GM11168 (cell line): ENCODE measurements around the gene TRMT1L.

Experiments used
- in situ Hi-C: fragments of 300-500 bp; cut with MboI; formaldehyde crosslinking; loops from one replicate; pipeline ENCODE4 v1.12.0; 2022; ENCODE audit warnings: low sequenced_read_pairs; ENCODE audit not compliant: unreplicated experiment

TRMT1L gene

GRCh38 chr1:185132534-185132933 is 24.2 kb downstream of the TRMT1L start:
- in situ Hi-C loops: no loop called here

GRCh38 chr1:185129708-185130107 is 27.0 kb downstream of the TRMT1L start:
- in situ Hi-C loops: no loop called here

GRCh38 chr1:185112356-185112755 is 44.4 kb downstream of the TRMT1L start:
- in situ Hi-C loops: no loop called here

DNA sequence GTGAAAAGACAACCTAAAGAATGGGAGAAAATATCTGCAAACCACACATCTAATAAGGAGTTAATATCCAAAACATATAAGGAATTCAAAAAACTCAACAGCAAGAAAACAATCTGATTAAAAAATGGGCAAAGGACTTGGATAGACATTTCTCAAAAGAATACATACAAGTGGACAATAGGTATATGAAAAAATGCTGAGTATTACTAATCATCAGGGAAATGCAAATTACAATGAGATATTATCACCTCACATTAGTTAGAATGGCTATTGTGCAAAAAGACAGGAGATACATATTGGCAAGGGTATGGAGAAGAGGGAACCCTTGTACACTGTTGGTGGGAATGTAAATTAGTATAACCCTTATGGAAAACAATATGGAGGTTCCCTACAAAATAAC is 44.9 kb downstream of the TRMT1L start:
- in situ Hi-C loops: no loop called here

DNA sequence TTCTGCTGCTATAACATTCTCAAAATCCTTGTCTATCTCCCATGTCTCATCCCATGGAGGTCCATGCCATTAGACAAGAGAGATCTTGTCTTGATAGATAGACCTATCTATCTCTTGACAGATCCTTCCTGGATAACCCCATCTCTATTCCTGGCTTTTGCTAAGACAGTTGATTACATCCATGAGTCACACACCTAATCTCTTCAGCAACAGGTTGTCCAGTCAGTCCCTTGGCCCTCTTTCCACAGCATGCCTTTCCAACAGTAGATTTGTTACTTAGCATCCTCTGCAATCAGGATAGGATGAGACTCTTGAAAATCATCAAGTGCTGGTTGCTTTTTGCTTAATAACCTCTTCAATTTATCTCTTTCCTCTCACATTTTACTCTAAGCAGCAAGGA is 46.6 kb downstream of the TRMT1L start:
- in situ Hi-C loops: no loop called here

- in situ Hi-C loops: no loop called here
Observed at GRCh38 chr1:185108321-185108720, 48.4 kb downstream of the TRMT1L start.

- in situ Hi-C loops: no loop called here
Observed at GRCh38 chr1:185105121-185105520, 51.6 kb downstream of the TRMT1L start.

GRCh38 chr1:185104083-185104482 is 52.7 kb downstream of the TRMT1L start:
- in situ Hi-C loops: no loop called here

- in situ Hi-C loops: no loop called here
Observed at GRCh38 chr1:185096531-185096930, 60.2 kb downstream of the TRMT1L start.

DNA sequence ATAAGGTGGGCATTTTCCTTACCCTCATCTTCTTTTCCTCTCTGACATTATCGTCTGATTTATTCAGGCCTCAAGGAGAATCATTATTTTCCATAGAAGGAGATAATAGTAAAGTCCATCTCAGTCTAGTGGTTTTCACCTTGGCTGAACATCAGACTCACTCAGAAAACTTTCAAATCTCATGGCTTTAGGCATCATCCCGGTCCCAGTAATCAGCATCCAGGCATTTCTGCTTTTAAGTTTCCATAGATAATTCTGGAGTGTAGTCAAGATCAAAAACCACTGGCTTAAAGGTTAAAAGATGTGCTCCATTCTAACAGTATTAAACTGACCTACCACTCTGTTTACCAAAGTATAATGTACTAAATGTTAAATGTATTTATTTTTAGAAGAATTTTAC is 62.0 kb downstream of the TRMT1L start:
- in situ Hi-C loops: no loop called here

GRCh38 chr1:185091480-185091879 is 65.3 kb downstream of the TRMT1L start:
- in situ Hi-C loops: no loop called here

DNA sequence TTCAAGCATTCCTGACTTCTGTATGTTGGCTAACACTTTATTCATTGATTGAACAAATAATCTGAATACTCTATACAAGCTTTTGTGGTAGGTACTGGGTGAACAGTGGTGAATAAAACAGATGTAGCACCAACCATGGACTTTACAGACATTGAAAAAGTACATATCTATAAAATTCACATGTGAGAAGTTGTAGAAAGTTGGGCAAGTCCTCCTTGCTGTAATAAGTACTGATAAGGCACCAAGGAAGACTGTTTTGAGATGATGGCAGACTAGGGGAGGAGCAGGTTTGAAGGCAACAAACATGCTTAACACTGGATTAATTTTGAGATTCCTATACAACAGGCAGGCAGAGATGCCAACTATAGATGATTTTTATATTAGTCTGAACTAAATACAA is 69.0 kb downstream of the TRMT1L start:
- in situ Hi-C loops: no loop called here

GRCh38 chr1:185087101-185087500 is 69.7 kb downstream of the TRMT1L start:
- in situ Hi-C loops: no loop called here

GRCh38 chr1:185083818-185084217 is 72.9 kb downstream of the TRMT1L start:
- in situ Hi-C loops: no loop called here

GRCh38 chr1:185080422-185080821 is 76.3 kb downstream of the TRMT1L start:
- in situ Hi-C loops: no loop called here

GRCh38 chr1:185077374-185077773 is 79.4 kb downstream of the TRMT1L start:
- in situ Hi-C loops: no loop called here

GRCh38 chr1:185075476-185075875 is 81.3 kb downstream of the TRMT1L start:
- in situ Hi-C loops: no loop called here

DNA sequence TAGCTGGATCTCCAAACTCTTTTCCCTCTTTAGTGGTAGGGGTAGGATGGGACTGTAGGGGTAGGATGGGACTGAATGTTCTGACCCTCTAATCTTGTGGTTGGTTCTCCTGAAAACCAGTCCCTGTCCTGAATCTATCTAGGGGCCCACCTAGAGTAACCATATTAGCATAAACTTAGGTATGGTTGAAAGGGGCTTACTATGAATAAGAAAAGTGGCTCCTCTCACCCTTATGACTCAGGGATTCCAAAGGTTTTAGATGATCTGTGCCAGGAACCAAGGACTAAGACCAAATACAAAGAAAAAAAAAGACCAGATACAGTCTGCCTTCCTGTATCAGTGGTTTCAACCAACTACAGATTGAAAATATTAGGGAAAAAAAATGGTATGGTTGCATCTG is 82.4 kb downstream of the TRMT1L start:
- in situ Hi-C loops: no loop called here

- in situ Hi-C loops: no loop called here
Observed at GRCh38 chr1:185073725-185074124, 83.0 kb downstream of the TRMT1L start.

DNA sequence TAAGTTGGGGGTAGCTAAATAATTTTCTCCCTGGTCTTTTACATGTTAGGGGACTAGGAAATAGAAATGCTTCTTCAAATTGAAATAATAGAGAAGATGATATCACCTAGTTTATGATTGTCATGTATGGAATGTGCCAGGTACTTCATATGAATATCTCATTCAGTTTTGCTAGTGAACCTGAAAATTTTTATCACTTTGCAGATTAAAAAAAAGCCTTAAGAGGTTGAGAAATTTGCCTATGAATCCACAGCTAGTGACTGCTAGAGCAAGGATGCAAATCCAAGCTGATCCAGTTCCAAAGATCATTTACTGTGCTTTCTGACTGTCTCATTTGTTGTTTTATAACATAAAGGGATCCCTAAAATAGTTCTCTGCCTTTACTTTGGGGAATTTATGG is 86.7 kb downstream of the TRMT1L start:
- in situ Hi-C loops: no loop called here

DNA sequence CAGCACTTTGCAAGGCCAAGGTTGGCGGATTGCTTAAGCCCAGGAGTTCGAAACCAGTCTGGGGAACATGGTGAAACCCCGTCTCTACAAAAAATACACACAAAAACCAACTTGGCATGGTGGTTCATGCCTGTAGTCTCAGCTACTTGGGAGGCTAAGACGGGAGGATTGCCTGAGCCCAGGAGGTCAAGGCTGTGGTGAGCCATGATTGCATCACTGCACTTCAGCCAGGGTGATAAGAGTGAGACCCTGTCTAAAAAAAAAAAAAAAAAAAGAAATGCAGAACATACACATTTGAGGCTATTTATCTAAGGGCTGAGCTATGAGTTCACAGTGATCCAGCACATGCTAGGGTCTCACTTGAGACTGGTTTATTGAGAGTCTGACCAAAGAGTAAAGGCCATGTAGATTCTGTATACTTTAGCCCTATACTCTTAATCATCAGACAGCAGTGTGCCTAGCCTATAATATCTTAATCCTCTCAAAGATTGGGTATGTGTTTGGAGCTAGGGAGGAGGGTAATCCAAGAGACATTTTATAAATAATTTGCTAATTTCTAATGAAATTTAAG is 87.5 kb downstream of the TRMT1L start:
- in situ Hi-C loops: no loop called here

DNA sequence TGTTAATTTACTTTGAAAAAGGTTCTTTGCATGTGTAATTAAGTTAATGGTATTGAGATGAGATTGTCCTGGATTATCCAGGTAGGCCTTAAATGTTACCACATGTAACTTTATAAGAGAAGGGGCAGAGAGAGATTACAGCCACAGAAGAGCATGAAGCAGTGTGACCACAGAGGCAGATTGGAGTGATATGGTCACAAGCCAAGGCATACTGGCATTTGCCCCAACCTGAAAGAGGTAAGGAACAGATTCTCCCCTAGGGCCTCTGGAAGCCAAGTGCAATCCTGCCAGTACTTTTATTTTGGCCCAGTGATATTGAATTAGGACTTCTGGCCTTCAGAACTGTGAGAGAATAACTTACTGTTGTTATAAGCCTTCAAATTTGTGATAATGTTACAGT is 88.4 kb downstream of the TRMT1L start:
- in situ Hi-C loops: no loop called here
